Stimulated activated CD8-positive, alpha-beta memory T cell treated with anti-CD3 and anti-CD28 coated beads, Interleukin-15, amount 100 ng/mL, for 4 hours (primary cell): ENCODE measurements around the gene KIFC1.

Source experiments
- DNase-seq, 2 donors: peaks; one replicate each; pipeline ENCODE4 v3.0.0-alpha.2; 2020; ENCODE audit warnings: low read depth in 2 of 2

The KIFC1 gene

DNA sequence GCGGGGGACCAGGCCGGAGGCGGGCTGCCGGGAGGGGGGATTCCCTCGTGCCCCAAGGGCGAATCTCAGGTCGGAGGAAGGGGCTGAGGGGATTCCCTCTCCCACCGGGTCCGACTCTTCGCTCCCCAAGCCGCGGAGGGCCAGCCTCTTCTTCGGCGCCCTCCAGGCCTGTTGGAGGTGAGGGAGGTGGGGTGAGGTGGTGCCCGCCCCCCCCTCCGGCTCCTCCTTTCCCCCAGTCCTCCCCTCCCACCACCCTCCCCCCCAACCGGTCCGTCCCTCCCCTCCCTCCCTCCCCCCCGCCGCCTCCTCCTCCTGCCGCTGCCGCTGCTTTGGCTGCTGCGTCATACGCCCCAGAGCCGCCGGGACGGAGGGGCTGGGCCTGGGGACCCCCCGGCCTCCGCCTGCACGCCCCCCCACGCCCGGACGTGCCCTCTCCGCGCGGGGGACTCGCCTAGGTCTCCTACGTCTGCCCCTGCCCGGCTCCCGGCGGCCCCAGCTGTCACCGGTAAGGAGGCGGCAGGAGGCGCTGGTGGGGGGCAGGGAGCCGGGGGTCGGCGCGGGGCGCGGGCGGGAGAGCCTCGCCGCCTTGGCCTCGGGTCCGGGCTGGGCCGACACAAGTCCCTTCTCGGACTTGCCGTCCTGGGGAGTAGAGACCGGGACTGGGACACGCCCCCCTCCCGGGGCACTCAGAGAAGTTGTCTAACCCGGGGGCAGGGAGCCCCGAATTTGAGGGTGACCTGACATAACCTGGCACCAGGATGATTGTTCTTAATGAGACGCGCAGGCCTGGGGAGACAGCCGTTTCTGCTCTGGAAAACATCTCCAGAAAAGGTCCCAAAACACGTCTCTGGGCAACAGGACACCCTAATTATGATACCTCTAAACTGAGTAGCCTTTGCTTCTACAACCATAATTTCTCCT is 19.3 kb downstream of the KIFC1 start, which contains the start of gene PHF1:
PHF1 (plus strand) TSS at position 304 of the 921 bp plus-strand sequence. CDS start 1,250 bp downstream, outside the sequence.
- peak in 1 of 2 donors; percentile 68 for DNase-seq

DNA sequence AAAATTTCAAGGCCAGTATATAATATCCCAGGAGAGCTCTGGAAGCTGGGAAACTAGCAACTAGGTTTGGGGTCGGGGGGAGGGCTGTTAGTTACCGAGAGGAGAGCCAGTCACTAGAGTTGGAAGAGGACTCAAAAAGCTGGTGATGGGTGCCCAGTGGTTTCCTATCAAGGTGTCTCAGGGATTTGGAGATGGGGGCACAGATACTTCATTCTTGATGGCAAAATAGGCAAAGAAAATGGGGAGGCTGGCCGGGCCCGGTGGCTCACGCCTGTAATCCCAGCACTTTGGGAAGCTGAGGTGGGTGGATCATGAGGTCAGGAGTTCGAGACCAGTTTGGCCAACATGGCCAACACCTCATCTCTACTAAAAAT is 20.0 kb downstream of the KIFC1 start:
- no peak for DNase-seq

DNA sequence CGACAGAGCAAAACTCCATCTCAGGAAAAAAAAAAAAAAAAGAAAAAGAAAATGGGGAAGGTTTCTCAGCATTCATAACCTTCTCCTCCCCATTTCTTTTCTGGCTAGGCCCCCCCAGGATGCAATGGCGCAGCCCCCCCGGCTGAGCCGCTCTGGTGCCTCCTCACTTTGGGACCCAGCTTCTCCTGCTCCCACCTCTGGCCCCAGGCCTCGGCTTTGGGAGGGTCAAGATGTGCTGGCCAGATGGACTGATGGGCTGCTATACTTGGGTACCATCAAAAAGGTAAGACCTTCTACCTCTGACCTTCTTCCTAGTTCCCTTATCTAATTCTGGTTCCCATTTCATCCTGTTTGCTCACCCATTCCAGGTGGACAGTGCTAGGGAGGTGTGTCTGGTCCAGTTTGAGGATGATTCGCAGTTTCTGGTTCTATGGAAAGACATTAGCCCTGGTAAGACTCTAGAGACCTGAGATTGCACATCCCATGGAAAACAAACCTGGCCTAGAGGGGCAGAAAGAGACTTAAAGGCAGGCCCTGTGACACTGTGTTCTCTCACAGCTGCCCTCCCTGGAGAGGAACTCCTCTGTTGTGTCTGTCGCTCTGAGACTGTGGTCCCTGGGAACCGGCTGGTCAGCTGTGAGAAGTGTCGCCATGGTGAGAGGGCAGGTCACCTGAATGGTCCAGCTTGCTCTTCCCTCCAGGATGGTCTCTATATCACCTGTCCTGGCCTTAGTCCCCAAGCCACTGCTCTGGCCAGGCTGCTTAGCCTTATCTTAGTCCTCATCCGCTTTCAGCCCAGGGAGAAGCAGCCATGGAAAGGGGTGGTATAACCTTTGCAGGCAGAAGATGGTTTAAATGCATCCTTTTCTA is 20.8 kb downstream of the KIFC1 start:
- no peak for DNase-seq

DNA sequence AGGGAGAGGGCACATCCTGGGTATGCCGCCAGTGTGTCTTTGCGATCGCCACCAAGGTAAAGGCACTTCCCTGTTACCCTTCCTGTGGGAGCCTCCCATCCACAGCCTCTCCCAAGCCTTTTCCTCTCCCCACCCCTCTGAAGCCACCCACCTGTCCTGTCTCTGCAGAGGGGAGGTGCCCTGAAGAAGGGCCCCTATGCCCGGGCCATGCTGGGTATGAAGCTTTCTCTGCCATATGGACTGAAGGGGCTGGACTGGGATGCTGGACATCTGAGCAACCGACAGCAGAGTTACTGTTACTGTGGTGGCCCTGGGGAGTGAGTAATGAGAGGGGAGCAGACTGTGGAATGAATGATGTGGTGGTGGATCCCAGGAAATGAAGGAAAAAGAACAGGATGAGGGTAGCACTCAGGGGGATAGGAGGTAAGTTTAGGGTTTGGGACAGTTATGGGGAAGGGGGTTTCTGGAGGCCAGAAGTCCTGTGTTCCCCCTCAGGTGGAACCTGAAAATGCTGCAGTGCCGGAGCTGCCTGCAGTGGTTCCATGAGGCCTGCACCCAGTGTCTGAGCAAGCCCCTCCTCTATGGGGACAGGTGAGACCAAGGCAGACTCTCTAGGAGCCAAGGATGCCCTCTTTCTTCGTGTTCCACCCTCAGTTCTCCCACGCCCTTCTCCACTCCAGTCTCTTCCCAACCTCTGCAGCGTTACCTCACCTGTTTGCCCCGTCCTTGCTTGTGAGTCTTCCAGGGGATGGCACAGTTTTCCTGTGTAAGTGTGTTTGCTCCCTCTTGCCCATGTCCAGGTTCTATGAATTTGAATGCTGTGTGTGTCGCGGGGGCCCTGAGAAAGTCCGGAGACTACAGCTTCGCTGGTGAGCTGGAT is 21.9 kb downstream of the KIFC1 start:
- no peak for DNase-seq

DNA sequence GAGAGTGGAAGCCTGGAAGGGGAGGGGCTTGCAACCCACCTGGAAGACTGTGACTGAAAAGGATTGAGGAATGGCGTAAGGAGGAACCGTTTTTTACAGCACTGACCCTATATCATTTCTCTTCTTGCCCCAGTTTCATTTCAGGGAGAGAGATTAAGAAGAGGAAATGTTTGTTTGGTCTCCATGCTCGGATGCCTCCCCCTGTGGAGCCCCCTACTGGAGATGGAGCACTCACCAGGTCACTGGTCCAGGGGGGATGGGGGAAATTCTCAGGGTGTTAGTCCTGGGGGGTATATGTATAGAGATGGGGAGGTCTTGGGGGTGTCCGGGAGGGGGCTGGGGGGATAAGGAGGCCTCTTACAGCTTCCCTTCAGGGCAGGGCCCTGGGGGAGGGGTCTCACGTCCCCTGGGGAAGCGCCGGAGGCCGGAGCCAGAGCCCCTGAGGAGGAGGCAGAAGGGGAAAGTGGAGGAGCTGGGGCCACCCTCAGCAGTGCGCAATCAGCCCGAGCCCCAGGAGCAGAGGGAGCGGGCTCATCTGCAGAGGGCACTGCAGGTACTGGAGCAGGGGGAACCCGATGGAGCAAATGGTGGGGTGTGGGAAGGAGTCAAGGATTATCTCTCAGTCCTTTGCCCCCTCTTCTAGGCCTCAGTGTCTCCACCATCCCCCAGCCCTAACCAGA is 23.1 kb downstream of the KIFC1 start:
- DNase-seq: no peak

DNA sequence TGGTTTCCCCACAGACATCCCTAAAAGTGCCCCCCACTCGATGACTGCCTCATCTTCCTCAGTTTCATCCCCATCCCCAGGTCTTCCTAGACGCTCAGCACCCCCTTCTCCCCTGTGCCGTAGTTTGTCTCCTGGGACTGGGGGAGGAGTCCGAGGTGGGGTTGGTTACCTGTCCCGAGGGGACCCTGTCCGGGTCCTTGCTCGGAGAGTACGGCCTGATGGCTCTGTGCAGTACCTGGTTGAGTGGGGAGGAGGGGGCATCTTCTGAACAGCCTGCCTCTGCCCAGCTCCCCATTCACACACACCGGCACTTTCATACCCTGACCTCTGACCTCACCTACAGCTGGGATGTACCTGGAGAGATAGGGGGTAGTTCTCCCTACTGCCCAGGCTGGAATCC is 24.2 kb downstream of the KIFC1 start:
- DNase-seq: no peak

DNA sequence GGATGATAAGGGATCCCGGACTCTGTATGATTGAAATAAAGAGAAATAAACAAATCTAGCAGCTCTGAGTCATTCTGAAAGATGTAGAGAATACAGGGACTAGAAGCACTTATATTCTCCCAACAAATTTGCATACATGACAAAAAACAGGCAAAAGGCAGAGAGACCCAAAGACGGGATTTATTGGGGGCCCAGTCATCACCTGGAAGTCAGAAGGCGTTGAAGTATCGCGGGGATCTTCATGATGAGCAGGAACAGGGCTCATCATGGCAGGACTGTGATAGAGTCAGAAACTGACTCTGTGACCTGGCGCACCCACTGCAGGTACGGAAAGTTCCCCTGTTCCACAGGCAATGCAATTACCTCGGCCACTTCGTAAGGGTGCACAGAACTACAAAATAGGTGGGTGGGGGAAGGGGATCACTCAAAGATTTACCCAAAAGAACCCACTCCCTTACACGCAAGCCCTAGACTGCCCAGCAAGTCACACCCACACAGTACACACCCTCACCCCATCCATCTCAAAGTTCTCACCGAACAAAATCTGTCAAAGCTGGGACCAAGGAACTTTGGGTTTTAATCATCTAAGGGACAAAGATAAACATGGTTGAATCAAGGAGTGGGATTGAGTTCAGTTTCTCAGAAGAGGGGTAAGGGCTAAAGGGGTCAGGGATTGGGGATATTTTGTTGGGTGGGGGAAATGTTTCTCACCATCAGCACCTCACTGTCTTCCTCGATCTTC is 24.9 kb downstream of the KIFC1 start:
- no peak for DNase-seq

DNA sequence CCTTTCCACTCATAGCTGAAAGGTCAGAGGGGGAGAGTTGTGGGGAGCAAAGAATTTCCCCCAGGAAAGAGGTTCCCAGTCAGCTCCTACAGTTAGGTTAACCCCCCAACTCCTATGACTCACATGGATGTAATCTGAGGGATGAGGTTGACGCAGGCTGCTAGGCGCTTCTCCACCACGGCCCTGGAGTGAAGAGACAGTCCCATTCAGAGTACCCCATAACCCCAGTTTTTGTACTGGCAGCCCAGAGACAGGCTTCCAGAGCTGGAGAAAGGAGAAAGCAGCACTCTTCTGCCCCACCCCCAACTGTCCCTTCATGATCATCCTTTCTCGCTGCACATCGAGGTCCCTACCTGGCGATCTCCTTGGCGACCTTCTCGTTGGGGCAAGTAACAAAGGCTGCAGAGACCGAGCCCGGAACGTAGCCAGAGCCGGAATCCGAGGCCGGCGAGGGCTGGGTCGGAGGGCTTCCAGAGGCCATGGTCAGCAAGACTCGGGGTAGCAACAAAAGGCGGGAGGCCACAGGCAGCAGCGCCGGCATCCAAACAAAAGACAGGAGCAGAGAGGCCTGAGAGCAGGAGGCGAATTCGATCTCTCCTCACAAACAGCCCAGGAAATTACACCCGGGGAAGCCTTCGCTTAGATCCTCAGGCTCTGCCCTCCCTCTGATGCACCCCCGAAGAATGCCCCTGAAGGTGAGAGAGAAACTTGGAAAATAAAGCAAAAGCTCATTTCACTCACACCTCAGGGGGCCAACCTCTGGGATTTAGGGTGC is 25.7 kb downstream of the KIFC1 start:
- no peak for DNase-seq

DNA sequence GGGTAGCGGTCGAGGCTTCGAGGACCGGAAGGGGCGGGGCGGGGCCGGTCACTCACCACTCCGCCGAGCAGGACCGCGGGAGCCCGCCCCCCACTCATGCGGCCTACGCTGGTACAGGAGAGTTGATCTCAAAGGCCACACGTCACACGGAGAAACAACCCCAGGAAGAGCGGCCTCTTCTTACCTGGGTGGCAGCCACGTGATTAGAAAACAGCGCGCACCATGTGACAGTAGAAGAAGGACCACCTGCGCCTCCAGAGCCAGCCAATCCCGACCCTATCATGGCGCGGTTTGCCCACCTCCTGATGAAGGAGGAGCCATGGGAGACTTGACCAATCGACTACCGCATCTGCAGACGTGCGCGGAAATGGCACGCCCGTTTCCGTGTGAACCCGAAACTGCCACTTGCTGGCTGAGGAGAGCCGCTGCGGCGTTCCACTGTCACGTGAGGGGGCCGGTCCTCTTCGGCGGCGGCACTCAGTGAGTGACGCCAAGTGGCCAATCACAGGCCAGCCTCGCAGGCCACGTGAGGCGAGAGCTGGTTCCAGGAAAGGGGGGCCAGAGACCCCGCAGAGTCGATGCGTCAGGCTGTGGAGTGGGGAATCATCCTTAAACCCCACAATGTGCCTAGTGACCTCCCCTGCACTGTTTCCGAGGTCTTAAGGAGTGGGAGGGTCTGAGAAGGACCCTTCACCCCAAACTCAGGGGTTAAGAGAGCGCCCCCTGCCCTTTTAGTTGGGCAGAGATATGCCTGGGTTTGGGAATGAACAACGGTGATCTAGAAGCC is 26.5 kb downstream of the KIFC1 start, which contains the start of gene CUTA:
CUTA (minus strand) TSS at position 205 of the 787 bp plus-strand sequence; CDS start at position 98, 107 bp downstream.
- peak; percentile 99 for DNase-seq

DNA sequence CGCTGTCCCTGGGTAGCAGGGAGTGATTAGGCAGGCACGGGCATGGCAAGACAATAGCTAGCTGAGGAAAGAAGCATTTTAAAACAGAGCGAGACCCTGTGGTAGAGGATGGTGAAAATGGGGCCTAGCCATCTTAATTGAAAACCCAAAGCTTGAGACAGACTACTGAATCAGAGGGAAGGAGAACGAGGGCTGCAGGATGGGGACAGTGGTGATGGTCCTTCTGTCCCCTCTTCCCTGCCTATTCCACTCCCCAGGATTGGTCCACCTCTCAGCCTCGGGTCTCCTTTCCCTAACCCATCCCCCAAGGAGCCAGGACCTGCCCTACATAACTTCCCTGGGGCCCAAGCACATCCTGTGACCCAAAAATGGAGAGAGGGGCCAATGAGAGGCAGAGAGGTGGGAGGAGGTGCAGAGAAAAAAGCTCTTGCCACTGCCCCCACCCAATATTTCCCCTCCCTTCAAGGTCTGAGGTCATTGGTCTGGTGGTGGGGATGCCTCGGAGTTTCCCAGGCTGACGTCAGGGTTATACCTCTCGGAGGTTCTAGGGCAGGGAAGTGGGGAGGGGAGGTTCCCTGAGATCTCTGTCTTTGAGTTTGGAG is 27.2 kb downstream of the KIFC1 start:
- no peak for DNase-seq

DNA sequence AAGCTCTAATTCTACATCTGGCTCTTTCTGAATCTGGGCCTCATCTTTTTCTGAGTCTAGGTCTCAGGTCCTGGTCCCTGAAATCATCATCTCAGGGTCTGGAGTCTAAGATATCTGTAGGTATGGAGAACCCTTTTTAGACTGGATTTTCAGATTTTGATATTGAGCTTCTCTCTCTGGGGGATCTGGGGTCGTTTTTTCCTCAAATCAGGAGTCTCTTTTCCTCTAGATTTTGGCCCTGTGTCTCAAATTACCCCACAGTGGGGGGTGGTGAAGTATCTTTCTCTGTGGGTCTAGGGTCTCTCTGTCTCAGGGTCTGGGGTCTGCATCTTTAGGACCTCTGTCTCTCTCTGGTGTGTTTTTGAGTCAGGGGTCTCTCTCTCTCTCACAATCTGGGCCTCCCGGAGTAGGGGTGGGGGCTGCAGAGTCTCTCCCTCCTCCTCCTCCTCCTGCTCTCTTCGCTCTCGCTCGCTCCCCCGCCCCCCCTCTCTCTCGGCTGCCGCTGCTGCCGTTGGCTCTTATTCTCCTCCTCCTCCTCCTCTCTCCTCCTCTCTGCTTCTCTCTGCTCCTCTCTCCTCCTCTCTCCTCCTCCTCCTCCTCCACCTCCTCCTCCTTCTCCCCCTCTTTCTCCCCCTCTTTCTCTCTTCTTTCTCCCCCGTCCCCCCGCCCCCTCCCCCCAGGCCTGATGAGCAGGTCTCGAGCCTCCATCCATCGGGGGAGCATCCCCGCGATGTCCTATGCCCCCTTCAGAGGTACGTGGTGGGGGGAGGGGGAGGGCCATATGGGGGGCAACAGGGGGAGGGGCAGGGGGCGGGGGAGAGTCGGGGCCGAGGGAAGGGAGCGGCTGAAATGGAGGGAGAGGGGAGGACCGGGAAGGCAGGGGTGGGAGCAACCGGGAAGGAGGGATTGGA is 28.2 kb downstream of the KIFC1 start, which contains the start of gene SYNGAP1:
SYNGAP1 (plus strand) TSS at position 486 of the 911 bp plus-strand sequence; CDS start at position 686, 200 bp downstream.
- no peak for DNase-seq

DNA sequence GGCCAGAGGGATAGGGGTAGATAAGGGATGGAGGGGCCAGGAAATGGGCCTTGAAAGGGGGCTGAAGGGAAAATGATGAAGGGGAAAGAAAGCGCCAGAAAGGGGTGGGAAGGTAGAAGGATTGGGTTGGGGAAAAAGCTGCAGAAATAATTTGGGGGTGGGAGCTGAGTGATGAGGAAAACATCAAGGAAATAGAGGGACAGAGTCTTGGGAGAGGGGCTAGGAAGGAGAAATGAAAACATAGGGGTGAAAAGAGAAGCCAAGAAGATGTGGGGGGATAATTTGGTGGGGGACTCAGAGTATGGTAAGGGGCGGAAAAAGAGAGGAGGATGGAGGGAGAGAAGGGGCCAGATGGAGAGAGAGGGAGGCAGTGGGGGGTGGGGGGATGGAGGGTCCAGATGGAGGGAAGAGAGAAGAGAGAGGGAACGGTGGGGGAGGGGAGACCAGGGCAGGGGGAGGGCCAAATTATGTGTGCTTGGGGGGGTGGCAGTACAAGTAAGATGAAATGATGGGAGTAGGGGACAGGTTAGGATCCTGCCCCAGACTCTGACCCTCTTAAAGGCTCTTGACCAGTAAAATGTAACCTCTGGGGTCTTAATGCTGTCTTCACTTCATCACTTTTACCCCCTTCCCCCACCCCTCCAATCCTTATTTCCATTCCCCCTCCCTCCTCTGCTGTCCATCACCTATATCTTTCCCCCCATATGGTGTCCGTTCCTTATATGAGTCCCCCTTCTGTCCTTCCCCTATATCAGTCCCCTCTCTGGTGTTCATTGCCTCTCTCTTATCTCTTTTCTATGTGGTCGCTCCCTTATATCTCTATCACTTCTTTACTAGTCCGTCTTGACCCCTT is 29.1 kb downstream of the KIFC1 start:
- DNase-seq: no peak

DNA sequence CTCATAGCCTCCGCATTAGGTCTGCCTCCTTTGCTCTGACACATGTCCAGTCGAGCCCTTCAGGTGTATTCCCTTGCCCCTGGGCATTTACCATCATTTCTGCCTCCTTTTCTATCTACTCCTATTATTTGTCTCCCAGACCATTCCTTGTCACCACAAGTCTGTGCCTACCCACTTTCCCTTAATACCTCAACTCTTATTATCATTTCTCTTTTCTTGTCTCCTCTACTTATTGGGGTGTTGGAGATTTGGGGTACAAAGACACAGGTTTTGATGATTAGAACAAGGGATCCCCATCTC is 29.7 kb downstream of the KIFC1 start:
- no peak for DNase-seq

DNA sequence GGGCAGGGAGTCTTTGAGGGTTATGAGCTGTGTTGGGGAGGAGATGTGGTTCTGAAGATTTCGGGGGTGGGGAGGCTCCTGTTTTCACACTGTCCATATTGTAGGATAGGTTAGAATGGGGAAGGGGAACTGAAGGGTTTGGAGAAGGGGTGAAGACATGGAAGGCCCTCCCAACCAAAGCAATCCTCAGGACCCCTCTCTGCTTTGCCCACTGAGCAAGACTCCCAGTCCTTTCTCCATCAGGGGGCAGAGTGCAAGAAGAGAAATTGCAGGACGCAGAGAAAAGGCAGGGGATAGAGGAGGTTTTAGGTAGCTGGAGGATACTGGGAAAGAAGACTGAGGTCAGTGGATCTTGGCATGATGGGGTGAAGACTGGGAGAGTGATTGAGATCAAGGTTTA is 32.2 kb downstream of the KIFC1 start:
- no peak for DNase-seq

DNA sequence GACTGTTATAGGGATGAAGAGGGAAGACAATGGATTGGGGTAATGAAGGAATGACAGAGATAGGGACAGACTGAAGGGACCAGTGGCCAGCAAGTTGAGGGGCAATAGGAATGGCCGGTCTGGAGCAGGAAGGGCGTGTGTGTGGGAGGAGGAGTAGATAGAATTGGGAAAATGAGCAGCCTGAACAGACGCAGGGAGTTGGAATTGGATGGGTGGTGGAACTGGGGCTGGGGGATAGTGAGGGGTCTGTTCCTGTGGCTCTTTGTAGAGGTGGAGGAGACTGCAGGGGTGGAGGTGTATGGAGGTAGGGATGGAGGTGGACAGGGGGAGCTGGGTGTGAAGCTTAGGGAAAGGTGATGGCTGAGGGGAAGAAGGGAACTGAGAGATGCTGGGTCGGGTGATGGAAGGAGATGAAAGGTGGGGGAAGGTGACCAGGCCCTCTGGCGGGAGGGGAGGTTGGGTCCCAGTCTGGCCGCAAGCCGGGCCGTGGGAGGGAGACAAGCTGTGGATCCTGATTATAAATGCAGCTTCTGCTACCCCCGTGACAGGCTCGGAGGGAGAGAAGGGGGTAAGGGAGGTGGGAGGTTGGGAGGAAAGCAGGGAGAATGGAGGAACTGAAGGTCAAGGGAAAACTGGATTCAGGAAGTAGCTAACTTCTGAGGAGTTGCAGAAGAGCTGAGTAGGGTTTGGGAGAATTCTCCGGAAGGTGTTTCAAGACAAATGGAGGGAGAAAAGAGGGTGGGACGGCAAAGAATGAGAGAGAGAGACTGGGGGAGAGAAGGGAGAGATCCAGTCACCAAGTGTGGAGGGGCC is 33.4 kb downstream of the KIFC1 start:
- no peak for DNase-seq
